Measurements from ENCODE around the gene ATF4. TPM values are rescaled to one million over a fixed set of nuclear protein-coding genes. Genes with fewer than 3 reads are reported as not detected.

ATF4 gene
- total RNA-seq, 1 experiment from 2014 or later: 608 TPM

DNA sequence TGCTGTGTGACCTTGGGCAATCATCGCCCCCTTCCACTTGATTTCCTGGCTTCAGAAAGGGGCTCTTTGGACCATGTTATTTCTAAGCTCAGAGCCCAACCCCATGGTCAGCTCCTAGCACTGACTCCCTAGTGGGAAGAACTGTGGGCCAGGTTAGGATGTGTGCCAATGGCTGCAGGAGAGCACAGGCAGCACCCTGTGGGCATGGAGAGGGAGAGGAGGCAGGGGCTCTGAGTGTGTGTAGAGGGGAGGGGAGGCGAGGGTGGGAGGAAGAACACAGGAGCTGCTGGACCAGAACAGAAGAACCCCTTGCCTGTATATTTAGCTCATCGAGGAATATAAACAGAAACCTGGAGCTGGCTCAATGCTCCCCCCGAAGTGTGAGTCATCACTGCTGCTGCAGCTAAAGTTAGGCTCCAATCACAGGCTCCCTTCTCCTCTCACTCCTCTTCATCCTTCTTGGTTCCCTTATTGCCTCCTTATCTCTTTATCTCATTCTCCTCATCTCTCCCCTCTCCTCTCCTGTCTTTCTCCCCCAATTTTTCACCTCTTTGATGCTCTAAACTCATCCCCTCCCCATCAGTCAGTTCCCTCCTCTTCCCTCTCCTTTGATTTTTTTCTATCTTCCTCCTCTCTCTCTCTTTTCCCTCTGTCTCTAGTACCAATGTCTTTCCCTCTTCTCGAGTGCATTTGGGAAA, 26.7 kb downstream of the ATF4 start:
- ChIA-PET POLR2A (no interaction called here), CTCF (interaction anchor here (0.9 to 1.0 kb wide), 2 partner anchors 8 to 13 kb away, joined by 3 read pairs; no protein-coding TSS in a partner anchor), RAD21 (ENCODE audit: low non-redundant PET in 1 of 2, low total read pairs in 2 of 2, uncharacterized antibody in 2 of 2, unreplicated experiment in 2 of 2) (no interaction called here)
- no peaks in the 10 kb centered on the region for H4K20me1 ChIP-seq (ENCODE audit: insufficient read depth)
- no peaks in the 10 kb centered on the region for H3K9me2 ChIP-seq (ENCODE audit: insufficient read depth)
- H3K4me3 ChIP-seq (replicated peaks in 1 of 2; ENCODE audit: low read depth in 1 of 2, low read length in 2 of 2): no peak overlapping the region
- DNase-seq (ENCODE audit: low read depth, low spot score): no peak
- peaks cover 21% of the 10 kb centered on the region; the same call in 1 of the 2 replicates for H3K27me3 ChIP-seq (ENCODE audit: insufficient read depth, low read length)
- peaks cover 3 to 8% of the 10 kb centered on the region in 2 experiments; a peak in 2 of 4 replicates for H3K4me1 ChIP-seq (ENCODE audit: control insufficient read depth in 1 of 2, insufficient read depth in 2 of 2, low read length in 2 of 2)
- H2AFZ ChIP-seq (ENCODE audit: low read depth, low read length, poor library complexity, severe bottlenecking): no peak overlapping the region
- 0 out of 2 replicates have a peak, but pooled peaks have one; percentile 24 for ATAC-seq
- H3K4me2 ChIP-seq (ENCODE audit: low read length): peak overlapping the region; percentile 28; the same call in 1 of the 2 replicates
- H3K79me2 ChIP-seq (ENCODE audit: insufficient read depth, low read length): no peaks in the 10 kb centered on the region
- no peak overlapping the region for H3K9ac ChIP-seq (ENCODE audit: low read length)
- no peaks in the 10 kb centered on the region for H3K9me3 ChIP-seq (ENCODE audit: control insufficient read depth in 1 of 2, insufficient read depth in 1 of 2, low read depth in 1 of 2, low read length in 2 of 2)
- no TSS peak for BruUV-seq (replicated peaks)
- no peak overlapping the region for H3K27ac ChIP-seq (ENCODE audit: low read depth, low read length)
- no peak for TF ChIP-seq EZH2 (IDR thresholded peaks at IDR 0.05)
- TF ChIP-seq ZNF274 (IDR thresholded peaks at IDR 0.05; ENCODE audit: low read depth, low read length): no peak
- TF ChIP-seq, protein P1, sequence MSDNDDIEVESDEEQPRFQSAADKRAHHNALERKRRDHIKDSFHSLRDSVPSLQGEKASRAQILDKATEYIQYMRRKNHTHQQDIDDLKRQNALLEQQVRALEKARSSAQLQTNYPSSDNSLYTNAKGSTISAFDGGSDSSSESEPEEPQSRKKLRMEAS (IDR thresholded peaks at IDR 0.05): no peak
- no peak for TF ChIP-seq JUND (IDR thresholded peaks at IDR 0.05)
- TF ChIP-seq, protein P2, sequence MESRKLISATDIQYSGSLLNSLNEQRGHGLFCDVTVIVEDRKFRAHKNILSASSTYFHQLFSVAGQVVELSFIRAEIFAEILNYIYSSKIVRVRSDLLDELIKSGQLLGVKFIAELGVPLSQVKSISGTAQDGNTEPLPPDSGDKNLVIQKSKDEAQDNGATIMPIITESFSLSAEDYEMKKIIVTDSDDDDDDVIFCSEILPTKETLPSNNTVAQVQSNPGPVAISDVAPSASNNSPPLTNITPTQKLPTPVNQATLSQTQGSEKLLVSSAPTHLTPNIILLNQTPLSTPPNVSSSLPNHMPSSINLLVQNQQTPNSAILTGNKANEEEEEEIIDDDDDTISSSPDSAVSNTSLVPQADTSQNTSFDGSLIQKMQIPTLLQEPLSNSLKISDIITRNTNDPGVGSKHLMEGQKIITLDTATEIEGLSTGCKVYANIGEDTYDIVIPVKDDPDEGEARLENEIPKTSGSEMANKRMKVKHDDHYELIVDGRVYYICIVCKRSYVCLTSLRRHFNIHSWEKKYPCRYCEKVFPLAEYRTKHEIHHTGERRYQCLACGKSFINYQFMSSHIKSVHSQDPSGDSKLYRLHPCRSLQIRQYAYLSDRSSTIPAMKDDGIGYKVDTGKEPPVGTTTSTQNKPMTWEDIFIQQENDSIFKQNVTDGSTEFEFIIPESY (IDR thresholded peaks at IDR 0.05; ENCODE audit: extremely low read depth, insufficient replicate concordance, low read length): no peak
- TF ChIP-seq ELF1 (IDR thresholded peaks at IDR 0.05; ENCODE audit: borderline replicate concordance, low read depth): no peak
- no peak for TF ChIP-seq SIN3A (IDR thresholded peaks at IDR 0.05; ENCODE audit: low read depth)
- no peak for TF ChIP-seq EGR1 (IDR thresholded peaks at IDR 0.05; ENCODE audit: low read depth)
- TF ChIP-seq EZH2phosphoT487 (IDR thresholded peaks at IDR 0.05; ENCODE audit: borderline replicate concordance): no peak
- TF ChIP-seq, protein P3, sequence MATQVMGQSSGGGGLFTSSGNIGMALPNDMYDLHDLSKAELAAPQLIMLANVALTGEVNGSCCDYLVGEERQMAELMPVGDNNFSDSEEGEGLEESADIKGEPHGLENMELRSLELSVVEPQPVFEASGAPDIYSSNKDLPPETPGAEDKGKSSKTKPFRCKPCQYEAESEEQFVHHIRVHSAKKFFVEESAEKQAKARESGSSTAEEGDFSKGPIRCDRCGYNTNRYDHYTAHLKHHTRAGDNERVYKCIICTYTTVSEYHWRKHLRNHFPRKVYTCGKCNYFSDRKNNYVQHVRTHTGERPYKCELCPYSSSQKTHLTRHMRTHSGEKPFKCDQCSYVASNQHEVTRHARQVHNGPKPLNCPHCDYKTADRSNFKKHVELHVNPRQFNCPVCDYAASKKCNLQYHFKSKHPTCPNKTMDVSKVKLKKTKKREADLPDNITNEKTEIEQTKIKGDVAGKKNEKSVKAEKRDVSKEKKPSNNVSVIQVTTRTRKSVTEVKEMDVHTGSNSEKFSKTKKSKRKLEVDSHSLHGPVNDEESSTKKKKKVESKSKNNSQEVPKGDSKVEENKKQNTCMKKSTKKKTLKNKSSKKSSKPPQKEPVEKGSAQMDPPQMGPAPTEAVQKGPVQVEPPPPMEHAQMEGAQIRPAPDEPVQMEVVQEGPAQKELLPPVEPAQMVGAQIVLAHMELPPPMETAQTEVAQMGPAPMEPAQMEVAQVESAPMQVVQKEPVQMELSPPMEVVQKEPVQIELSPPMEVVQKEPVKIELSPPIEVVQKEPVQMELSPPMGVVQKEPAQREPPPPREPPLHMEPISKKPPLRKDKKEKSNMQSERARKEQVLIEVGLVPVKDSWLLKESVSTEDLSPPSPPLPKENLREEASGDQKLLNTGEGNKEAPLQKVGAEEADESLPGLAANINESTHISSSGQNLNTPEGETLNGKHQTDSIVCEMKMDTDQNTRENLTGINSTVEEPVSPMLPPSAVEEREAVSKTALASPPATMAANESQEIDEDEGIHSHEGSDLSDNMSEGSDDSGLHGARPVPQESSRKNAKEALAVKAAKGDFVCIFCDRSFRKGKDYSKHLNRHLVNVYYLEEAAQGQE (IDR thresholded peaks at IDR 0.05; ENCODE audit: low read depth): no peak
- TF ChIP-seq CBX3 (IDR thresholded peaks at IDR 0.05; ENCODE audit: low read depth): no peak
- no peak for TF ChIP-seq YY1 (IDR thresholded peaks at IDR 0.05; ENCODE audit: extremely low read depth, insufficient replicate concordance, low read depth, low read length)
- TF ChIP-seq POLR2AphosphoS5 (IDR thresholded peaks at IDR 0.05; ENCODE audit: low read depth, low read length): no peak
- no peak for TF ChIP-seq SP1 (IDR thresholded peaks at IDR 0.05; ENCODE audit: low read depth)
- no peak for TF ChIP-seq SRF (IDR thresholded peaks at IDR 0.05; ENCODE audit: low read depth)
- intact Hi-C loops (cut with micrococcal nuclease): no loop called here
- H3K36me3 ChIP-seq (ENCODE audit: control insufficient read depth in 1 of 2, insufficient read depth in 2 of 2, low read length in 2 of 2): no peaks in the 10 kb centered on the region
